ENCODE data around the gene ZNF397.
"Not testable (repeated sequence)": the region's sequence is repeated elsewhere in the genome, so short reads cannot be mapped to it uniquely, and the experiment has no call there.

The ZNF397 gene

GRCh38 chr18:35219331-35219730 lies 21.5 kb upstream of the ZNF397 start:
- H2AFZ ChIP-seq (ENCODE audit: low read length); H3K9me3 ChIP-seq (ENCODE audit: insufficient read depth, low read depth, low read length); H3K9me2 ChIP-seq (replicated peaks; ENCODE audit: low read depth, low read length); H3F3A ChIP-seq (ENCODE audit: low read depth); H4K20me1 ChIP-seq (ENCODE audit: insufficient read depth, low read length, poor library complexity, severe bottlenecking); H3K36me3 ChIP-seq (ENCODE audit: insufficient read depth, low read length); H3K79me2 ChIP-seq (ENCODE audit: insufficient read depth, low read length); H3K27me3 ChIP-seq (ENCODE audit: insufficient read depth, low read length, poor library complexity, severe bottlenecking); H3K4me1 ChIP-seq (ENCODE audit: insufficient read depth, low read length, poor library complexity, severe bottlenecking); H3K4me3 ChIP-seq (ENCODE audit: low read length, poor library complexity, severe bottlenecking); H3K9ac ChIP-seq (ENCODE audit: low read depth, low read length, poor library complexity, severe bottlenecking); H3K4me2 ChIP-seq (ENCODE audit: low read depth, low read length, poor library complexity, severe bottlenecking): not testable (repeated sequence)

GRCh38 chr18:35220424-35220823 lies 20.4 kb upstream of the ZNF397 start:
- Histone ChIP-seq H3K79me2 (ENCODE audit: insufficient read depth, low read length) (no peaks in the 10 kb centered on the region), H3K4me1 (ENCODE audit: insufficient read depth, low read length, poor library complexity, severe bottlenecking) (no peaks in the 10 kb centered on the region), H3K4me2 (ENCODE audit: low read depth, low read length, poor library complexity, severe bottlenecking) (no peak overlapping the region), H3K9ac (ENCODE audit: low read depth, low read length, poor library complexity, severe bottlenecking) (no peak overlapping the region), H4K20me1 (ENCODE audit: insufficient read depth, low read length, poor library complexity, severe bottlenecking) (no peaks in the 10 kb centered on the region), H3K9me3 (ENCODE audit: insufficient read depth, low read depth, low read length) (no peaks in the 10 kb centered on the region), H3K4me3 (ENCODE audit: low read length, poor library complexity, severe bottlenecking) (no peak overlapping the region), H2AFZ (ENCODE audit: low read length) (no peak overlapping the region), H3K36me3 (ENCODE audit: insufficient read depth, low read length) (no peaks in the 10 kb centered on the region), H3K27me3 (ENCODE audit: insufficient read depth, low read length, poor library complexity, severe bottlenecking) (no peaks in the 10 kb centered on the region), H3K9me2 (replicated peaks; ENCODE audit: low read depth, low read length) (no peaks in the 10 kb centered on the region), H3F3A (ENCODE audit: low read depth) (no peaks in the 10 kb centered on the region)
- TF ChIP-seq, protein P1, sequence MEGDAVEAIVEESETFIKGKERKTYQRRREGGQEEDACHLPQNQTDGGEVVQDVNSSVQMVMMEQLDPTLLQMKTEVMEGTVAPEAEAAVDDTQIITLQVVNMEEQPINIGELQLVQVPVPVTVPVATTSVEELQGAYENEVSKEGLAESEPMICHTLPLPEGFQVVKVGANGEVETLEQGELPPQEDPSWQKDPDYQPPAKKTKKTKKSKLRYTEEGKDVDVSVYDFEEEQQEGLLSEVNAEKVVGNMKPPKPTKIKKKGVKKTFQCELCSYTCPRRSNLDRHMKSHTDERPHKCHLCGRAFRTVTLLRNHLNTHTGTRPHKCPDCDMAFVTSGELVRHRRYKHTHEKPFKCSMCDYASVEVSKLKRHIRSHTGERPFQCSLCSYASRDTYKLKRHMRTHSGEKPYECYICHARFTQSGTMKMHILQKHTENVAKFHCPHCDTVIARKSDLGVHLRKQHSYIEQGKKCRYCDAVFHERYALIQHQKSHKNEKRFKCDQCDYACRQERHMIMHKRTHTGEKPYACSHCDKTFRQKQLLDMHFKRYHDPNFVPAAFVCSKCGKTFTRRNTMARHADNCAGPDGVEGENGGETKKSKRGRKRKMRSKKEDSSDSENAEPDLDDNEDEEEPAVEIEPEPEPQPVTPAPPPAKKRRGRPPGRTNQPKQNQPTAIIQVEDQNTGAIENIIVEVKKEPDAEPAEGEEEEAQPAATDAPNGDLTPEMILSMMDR (conservative IDR thresholded peaks at IDR 0.05; ENCODE audit: low read length): no peak
- TF ChIP-seq EZH2phosphoT487 (IDR thresholded peaks at IDR 0.05; ENCODE audit: borderline replicate concordance): no peak

DNA sequence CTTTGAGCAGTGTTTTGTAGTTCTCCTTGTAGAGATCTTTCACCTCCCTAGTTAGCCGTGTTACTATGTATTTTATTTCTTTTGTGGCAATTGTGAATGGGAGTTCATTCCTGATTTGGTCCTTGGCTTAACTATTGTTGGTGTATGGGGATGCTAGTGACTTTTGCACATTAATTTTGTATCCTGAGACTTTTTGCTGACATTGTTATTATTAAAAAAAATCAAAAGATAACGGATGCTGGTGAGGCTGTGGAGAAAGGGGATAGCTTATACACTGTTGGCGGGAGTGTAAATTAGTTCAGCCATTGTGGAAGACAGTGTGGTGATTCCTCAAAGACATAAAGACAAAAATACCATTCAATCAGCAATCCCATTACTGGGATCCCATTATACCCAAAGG lies 17.0 kb upstream of the ZNF397 start:
- TF ChIP-seq, protein P1 (conservative IDR thresholded peaks at IDR 0.05; ENCODE audit: low read length): no peak
- TF ChIP-seq EZH2phosphoT487 (IDR thresholded peaks at IDR 0.05; ENCODE audit: borderline replicate concordance): no peak
- Histone ChIP-seq H3K4me3 (ENCODE audit: low read length, poor library complexity, severe bottlenecking) (no peak overlapping the region), H3K4me2 (ENCODE audit: low read depth, low read length, poor library complexity, severe bottlenecking) (no peak overlapping the region)

GRCh38 chr18:35227254-35227653 lies 13.6 kb upstream of the ZNF397 start:
- H3K9ac ChIP-seq (ENCODE audit: low read depth, low read length, poor library complexity, severe bottlenecking): no peak overlapping the region
- no peaks in the 10 kb centered on the region for H3K36me3 ChIP-seq (ENCODE audit: insufficient read depth, low read length)
- H3K79me2 ChIP-seq (ENCODE audit: insufficient read depth, low read length): no peaks in the 10 kb centered on the region
- no peaks in the 10 kb centered on the region for H3F3A ChIP-seq (ENCODE audit: low read depth)
- no peaks in the 10 kb centered on the region for H3K4me1 ChIP-seq (ENCODE audit: insufficient read depth, low read length, poor library complexity, severe bottlenecking)
- H3K4me3 ChIP-seq (ENCODE audit: low read length, poor library complexity, severe bottlenecking): no peak overlapping the region
- H3K4me2 ChIP-seq (ENCODE audit: low read depth, low read length, poor library complexity, severe bottlenecking): no peak overlapping the region
- H3K9me3 ChIP-seq (ENCODE audit: insufficient read depth, low read depth, low read length): no peaks in the 10 kb centered on the region
- no peaks in the 10 kb centered on the region for H4K20me1 ChIP-seq (ENCODE audit: insufficient read depth, low read length, poor library complexity, severe bottlenecking)
- H2AFZ ChIP-seq (ENCODE audit: low read length): peak overlapping the region; percentile 73; the same call in 1 of the 2 replicates
- H3K9me2 ChIP-seq (replicated peaks; ENCODE audit: low read depth, low read length): no peaks in the 10 kb centered on the region
- TF ChIP-seq, protein P1 (conservative IDR thresholded peaks at IDR 0.05; ENCODE audit: low read length): no peak
- no peak for TF ChIP-seq EZH2phosphoT487 (IDR thresholded peaks at IDR 0.05; ENCODE audit: borderline replicate concordance)
- no peaks in the 10 kb centered on the region for H3K27me3 ChIP-seq (ENCODE audit: insufficient read depth, low read length, poor library complexity, severe bottlenecking)

More for the DNA sequence above, 17.0 kb upstream of the ZNF397 start:
- H3K79me2 ChIP-seq (ENCODE audit: insufficient read depth, low read length): no peaks in the 10 kb centered on the region
- no peaks in the 10 kb centered on the region for H3K9me2 ChIP-seq (replicated peaks; ENCODE audit: low read depth, low read length)
- H3K27me3 ChIP-seq (ENCODE audit: insufficient read depth, low read length, poor library complexity, severe bottlenecking): no peaks in the 10 kb centered on the region
- no peak overlapping the region for H3K9ac ChIP-seq (ENCODE audit: low read depth, low read length, poor library complexity, severe bottlenecking)
- H4K20me1 ChIP-seq (ENCODE audit: insufficient read depth, low read length, poor library complexity, severe bottlenecking): no peaks in the 10 kb centered on the region
- H3F3A ChIP-seq (ENCODE audit: low read depth): no peaks in the 10 kb centered on the region
- no peaks in the 10 kb centered on the region for H3K9me3 ChIP-seq (ENCODE audit: insufficient read depth, low read depth, low read length)
- no peaks in the 10 kb centered on the region for H3K36me3 ChIP-seq (ENCODE audit: insufficient read depth, low read length)
- H3K4me1 ChIP-seq (ENCODE audit: insufficient read depth, low read length, poor library complexity, severe bottlenecking): no peaks in the 10 kb centered on the region
- no peak overlapping the region for H2AFZ ChIP-seq (ENCODE audit: low read length)

Measured in Loucy (cell line).